ENCODE measurements around the gene F13A1.

DNA sequence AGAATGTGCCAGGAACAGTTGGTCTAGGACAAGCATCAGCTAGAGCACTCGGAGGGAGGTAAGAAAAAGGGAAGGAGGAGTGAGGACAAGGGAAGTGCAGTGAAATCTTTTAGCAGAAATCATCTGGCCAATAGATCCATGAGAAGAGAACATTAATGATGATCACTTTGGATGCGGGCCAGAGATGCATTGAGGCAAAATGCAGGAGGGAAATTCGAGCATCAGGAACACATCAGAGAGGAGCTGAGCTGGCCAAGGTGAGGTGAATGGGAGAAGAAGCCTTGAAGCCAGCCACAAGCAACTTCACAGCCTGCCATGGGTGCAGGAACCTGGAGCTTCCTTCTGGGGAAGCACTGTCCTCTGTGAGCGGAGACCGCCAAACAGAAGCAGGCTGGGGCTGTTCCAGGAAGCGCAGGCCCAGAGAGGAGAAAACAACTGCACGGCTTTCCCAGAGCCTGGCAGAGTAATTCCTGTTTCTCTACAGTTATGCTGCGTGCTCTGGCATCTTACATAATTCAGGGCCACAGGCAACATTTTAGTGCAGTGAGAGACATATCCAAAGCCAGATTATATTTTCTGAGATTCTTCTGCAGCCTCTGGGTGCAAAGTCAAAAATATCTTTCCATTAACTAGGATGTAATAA, 143.8 kb downstream of the F13A1 start:
- no peak for TF ChIP-seq POLR2AphosphoS5 (IDR thresholded peaks at IDR 0.05; ENCODE audit: borderline replicate concordance, low read depth, low read length)
- TF ChIP-seq EZH2 (IDR thresholded peaks at IDR 0.05), result no peak
- no peak for TF ChIP-seq FOXP2 (optimal IDR thresholded peaks at IDR 0.05; ENCODE audit: control extremely low read depth, extremely low read length, insufficient read depth)
